ENCODE data around the gene FOXF1.

DNA sequence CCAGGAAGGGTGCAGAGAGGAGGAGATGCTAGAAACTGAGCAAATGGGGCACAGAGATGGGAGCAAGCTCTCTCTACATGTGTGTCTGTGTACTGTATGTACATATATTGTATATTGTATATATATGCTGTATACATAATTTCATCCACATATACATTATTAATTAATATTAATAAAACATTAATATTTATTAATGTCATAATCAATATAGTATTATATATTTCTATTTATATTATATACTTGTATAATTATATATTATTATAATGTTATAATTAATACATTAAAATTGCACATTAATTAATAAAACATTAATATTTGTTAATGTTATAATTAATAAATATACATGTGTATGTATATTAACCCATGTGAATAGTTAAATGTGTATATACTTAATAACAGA lies 31.5 kb upstream of the FOXF1 start:
- TF ChIP-seq, protein P1, sequence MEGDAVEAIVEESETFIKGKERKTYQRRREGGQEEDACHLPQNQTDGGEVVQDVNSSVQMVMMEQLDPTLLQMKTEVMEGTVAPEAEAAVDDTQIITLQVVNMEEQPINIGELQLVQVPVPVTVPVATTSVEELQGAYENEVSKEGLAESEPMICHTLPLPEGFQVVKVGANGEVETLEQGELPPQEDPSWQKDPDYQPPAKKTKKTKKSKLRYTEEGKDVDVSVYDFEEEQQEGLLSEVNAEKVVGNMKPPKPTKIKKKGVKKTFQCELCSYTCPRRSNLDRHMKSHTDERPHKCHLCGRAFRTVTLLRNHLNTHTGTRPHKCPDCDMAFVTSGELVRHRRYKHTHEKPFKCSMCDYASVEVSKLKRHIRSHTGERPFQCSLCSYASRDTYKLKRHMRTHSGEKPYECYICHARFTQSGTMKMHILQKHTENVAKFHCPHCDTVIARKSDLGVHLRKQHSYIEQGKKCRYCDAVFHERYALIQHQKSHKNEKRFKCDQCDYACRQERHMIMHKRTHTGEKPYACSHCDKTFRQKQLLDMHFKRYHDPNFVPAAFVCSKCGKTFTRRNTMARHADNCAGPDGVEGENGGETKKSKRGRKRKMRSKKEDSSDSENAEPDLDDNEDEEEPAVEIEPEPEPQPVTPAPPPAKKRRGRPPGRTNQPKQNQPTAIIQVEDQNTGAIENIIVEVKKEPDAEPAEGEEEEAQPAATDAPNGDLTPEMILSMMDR (IDR thresholded peaks at IDR 0.05; ENCODE audit: low read length) = no peak
- no peak for TF ChIP-seq EZH2phosphoT487 (IDR thresholded peaks at IDR 0.05; ENCODE audit: low read length)

Measured in MM.1S (cell line).